ENCODE data around the gene KCTD17. TPM values are rescaled to one million over a fixed set of nuclear protein-coding genes. Genes with fewer than 3 reads are reported as not detected.

KCTD17 gene, protein sequence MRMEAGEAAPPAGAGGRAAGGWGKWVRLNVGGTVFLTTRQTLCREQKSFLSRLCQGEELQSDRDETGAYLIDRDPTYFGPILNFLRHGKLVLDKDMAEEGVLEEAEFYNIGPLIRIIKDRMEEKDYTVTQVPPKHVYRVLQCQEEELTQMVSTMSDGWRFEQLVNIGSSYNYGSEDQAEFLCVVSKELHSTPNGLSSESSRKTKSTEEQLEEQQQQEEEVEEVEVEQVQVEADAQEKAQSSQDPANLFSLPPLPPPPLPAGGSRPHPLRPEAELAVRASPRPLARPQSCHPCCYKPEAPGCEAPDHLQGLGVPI
- 26.8 and 30.2 TPM in 2 replicates for total RNA-seq

DNA sequence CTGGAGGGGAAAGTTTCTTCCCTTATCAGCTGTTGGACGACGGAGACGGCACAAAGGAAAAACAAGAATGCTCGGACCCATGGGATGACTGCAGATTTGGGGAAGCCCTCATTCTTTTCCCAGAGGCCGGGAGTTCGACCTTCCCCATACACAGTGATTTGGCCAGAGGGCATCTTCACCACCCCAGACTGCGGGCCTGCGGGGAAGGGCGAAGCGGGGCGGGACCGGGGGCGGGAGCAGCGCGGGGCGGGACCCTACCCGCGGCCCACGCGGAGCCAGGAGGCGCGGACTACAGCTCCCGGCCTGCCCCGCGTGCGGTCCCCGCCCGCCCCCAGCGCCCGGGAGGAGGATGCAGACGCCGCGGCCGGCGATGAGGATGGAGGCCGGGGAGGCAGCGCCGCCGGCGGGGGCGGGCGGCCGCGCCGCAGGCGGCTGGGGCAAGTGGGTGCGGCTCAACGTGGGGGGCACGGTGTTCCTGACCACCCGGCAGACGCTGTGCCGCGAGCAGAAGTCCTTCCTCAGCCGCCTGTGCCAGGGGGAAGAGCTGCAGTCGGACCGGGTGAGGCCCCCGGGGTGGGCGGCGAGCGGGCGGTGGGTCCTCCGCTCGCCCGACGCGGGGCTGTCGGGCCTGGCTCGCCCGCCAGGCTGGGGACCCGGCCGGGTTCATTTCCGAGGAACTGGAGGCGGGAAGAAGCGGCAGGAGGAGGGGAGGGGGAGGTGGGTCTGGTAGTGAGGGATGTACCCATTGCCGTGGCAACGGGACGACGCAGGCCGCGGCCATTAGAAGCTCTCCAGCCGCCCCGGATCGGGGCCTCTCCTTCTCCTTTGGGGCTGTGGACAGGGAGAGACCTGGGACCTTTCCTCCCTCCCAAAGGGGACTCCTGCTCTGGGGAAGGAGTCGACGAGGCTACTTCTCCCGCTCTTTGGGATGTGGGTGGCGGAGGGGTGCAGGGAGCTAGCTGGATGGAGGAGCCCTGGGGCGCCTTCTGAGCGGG is at the start of gene KCTD17:
Gene KCTD17, plus strand, starts transcription at position 352 of the 995 bp plus-strand sequence. Its CDS starts 19 bp downstream, at position 371.

DNA sequence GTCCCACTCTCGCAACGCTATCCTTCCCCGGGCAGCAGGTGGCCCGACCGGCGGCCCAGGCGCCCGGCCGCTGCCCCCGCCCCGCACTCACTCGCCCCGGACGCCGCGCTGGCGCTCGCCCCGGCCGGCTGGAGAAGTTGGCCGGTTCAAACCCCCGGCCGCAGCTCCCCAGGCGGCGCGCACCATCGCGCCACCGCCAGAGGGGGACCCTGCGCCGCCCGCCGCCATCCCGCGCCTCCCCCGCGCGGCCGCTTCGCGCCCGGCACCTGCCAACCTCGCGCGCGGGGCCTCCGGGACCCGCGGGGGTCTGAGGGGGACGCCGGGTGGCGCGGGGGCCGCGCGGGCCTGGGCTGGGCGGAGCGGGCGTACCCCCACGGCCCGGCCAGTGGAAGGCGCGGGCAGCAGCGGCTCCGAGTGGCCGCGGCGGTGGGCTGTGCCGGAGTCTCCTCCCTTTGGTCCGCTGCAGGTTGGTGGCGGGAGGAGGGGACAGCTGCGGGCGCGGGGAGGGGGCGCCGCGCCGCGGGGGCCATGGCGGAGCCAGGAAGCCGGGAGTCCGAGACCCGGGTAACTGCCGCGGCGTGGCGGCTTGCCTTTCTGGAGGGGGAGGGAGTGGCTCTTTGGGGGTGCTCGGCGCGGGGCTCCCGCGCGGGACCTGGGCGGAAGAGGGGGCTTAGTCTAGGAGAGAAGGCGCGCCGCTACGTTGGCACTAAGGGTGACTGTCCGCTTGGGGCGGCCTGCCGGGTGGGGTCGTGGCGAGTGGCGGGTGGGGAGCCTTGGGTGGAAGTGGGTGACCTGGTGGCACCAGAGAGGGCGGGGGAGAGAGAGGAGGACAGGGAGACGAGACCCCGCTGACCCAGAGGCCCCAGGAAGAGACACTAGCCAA is 32.0 kb upstream of the KCTD17 start, which contains the start of the genes MPST and TST:
Gene MPST, plus strand, starts transcription at position 434 of the 883 bp plus-strand sequence. Its CDS starts 95 bp downstream, at position 529.
Gene TST, minus strand, starts transcription at position 139 of the 883 bp plus-strand sequence. CDS start 715 bp downstream, outside the sequence.

DNA sequence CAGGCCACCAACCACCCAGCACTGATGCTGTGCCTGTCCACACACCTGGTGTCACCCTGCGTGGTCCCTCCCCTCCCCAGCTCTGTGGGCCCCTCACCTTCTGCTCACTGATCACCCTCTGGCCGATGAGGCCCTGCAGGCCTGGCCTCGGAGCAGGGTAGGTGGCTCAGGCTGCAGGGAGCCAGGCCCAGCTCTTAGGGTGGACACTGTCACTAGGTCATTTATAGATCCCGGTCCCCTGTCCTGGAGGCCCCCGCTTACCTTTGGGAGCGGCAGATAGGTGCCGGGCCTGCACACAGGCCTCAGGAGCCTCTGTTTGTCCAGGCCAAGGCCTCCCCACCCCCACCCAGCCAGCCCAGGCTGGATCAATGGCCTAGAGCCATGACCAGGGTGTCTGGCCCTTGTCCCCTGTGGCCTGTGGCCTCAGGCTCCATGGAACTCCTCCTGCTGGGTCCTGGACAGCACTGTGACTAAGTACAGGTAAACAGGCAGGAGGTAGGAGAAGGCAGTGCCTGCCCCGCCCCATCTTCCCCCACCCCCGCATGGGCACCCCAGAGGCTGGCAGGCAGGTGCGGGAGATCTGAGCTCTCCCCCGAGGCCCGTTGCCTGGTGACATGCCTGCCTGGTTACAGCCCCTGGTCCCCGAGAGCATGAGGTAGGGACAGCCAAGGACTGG is 57.8 kb downstream of the KCTD17 start, which contains the start of gene TMPRSS6:
Gene TMPRSS6, minus strand, starts transcription at position 472 of the 676 bp plus-strand sequence. CDS start 6,296 bp downstream, outside the sequence.

Small RNAs within 50 kb of the gene (small RNA-seq; reads per million reads assigned to genes)
- not detected for gene RF00019

Other genes starting within 250 kb of the KCTD17 start
- not detected in 2 replicates for gene PVALB, start 234.7 kb upstream of the KCTD17 start, total RNA-seq
- gene NCF4, start 190.7 kb upstream of the KCTD17 start, total RNA-seq = not detected in 2 replicates
- 0.24 TPM in 1 of 2 replicates, not detected in the other for gene CSF2RB, start 138.1 kb upstream of the KCTD17 start, total RNA-seq
- 23.4 and 24.0 TPM in 2 replicates for gene TST, start 32.3 kb upstream of the KCTD17 start, total RNA-seq
- gene MPST, start 32.0 kb upstream of the KCTD17 start, total RNA-seq = 69.0 and 72.3 TPM in 2 replicates
- gene TMPRSS6, start 58.0 kb downstream of the KCTD17 start, total RNA-seq = not detected in 2 replicates
- 0.16 and 1.7 TPM in 2 replicates for gene IL2RB, start 98.2 kb downstream of the KCTD17 start, total RNA-seq
- gene C1QTNF6, start 136.5 kb downstream of the KCTD17 start, total RNA-seq = 13.2 and 17.4 TPM in 2 replicates
- not detected in 2 replicates for gene SSTR3, start 160.7 kb downstream of the KCTD17 start, total RNA-seq
- gene RAC2, start 192.5 kb downstream of the KCTD17 start, total RNA-seq = 10.2 and 15.4 TPM in 2 replicates
- not detected in 2 replicates for gene CYTH4, start 230.8 kb downstream of the KCTD17 start, total RNA-seq